ENCODE data around the gene TMOD1.
"Not testable (repeated sequence)": the region's sequence is repeated elsewhere in the genome, so short reads cannot be mapped to it uniquely, and the experiment has no call there.

The TMOD1 gene

GRCh38 chr9:97577051-97577450 is 75.6 kb downstream of the TMOD1 start:
- Histone ChIP-seq H3K27me3 (ENCODE audit: insufficient read depth, low read length) (peaks cover 32% of the 10 kb centered on the region), H3K27ac (ENCODE audit: low read depth, low read length) (no peak overlapping the region), H2AFZ (ENCODE audit: low read length, unreplicated experiment) (no peak overlapping the region), H3K4me1 (ENCODE audit: control insufficient read depth, insufficient read depth, low read length, unreplicated experiment) (no peaks in the 10 kb centered on the region), H3K79me2 (ENCODE audit: control insufficient read depth, insufficient read depth, low read length, unreplicated experiment) (no peaks in the 10 kb centered on the region), H3K4me3 (ENCODE audit: low read depth, low read length) (no peak overlapping the region), H3K36me3 (ENCODE audit: insufficient read depth, low read length) (no peaks in the 10 kb centered on the region)

GRCh38 chr9:97578846-97579245 is 77.4 kb downstream of the TMOD1 start:
- H3K4me3 ChIP-seq (ENCODE audit: low read depth, low read length), result no peak overlapping the region
- peaks cover 32% of the 10 kb centered on the region for H3K27me3 ChIP-seq (ENCODE audit: insufficient read depth, low read length)
- no peak overlapping the region for H2AFZ ChIP-seq (ENCODE audit: low read length, unreplicated experiment)
- no peaks in the 10 kb centered on the region for H3K4me1 ChIP-seq (ENCODE audit: control insufficient read depth, insufficient read depth, low read length, unreplicated experiment)
- H3K27ac ChIP-seq (ENCODE audit: low read depth, low read length), result no peak overlapping the region
- no peaks in the 10 kb centered on the region for H3K36me3 ChIP-seq (ENCODE audit: insufficient read depth, low read length)
- H3K79me2 ChIP-seq (ENCODE audit: control insufficient read depth, insufficient read depth, low read length, unreplicated experiment), result no peaks in the 10 kb centered on the region

GRCh38 chr9:97579914-97580313 is 78.4 kb downstream of the TMOD1 start:
- no peaks in the 10 kb centered on the region for H3K36me3 ChIP-seq (ENCODE audit: insufficient read depth, low read length)
- no peak overlapping the region for H2AFZ ChIP-seq (ENCODE audit: low read length, unreplicated experiment)
- no peak overlapping the region for H3K4me3 ChIP-seq (ENCODE audit: low read depth, low read length)
- H3K27me3 ChIP-seq (ENCODE audit: insufficient read depth, low read length), result peaks cover 32% of the 10 kb centered on the region
- no peaks in the 10 kb centered on the region for H3K4me1 ChIP-seq (ENCODE audit: control insufficient read depth, insufficient read depth, low read length, unreplicated experiment)
- H3K79me2 ChIP-seq (ENCODE audit: control insufficient read depth, insufficient read depth, low read length, unreplicated experiment), result no peaks in the 10 kb centered on the region
- no peak overlapping the region for H3K27ac ChIP-seq (ENCODE audit: low read depth, low read length)

GRCh38 chr9:97581590-97581989 is 80.1 kb downstream of the TMOD1 start:
- H2AFZ ChIP-seq (ENCODE audit: low read length, unreplicated experiment); H3K79me2 ChIP-seq (ENCODE audit: control insufficient read depth, insufficient read depth, low read length, unreplicated experiment); H3K4me3 ChIP-seq (ENCODE audit: low read depth, low read length); H3K4me1 ChIP-seq (ENCODE audit: control insufficient read depth, insufficient read depth, low read length, unreplicated experiment); H3K36me3 ChIP-seq (ENCODE audit: insufficient read depth, low read length); H3K27ac ChIP-seq (ENCODE audit: low read depth, low read length): not testable (repeated sequence)
- peaks cover 26% of the 10 kb centered on the region for H3K27me3 ChIP-seq (ENCODE audit: insufficient read depth, low read length)

- H3K27ac ChIP-seq (ENCODE audit: low read depth, low read length); H3K79me2 ChIP-seq (ENCODE audit: control insufficient read depth, insufficient read depth, low read length, unreplicated experiment); H2AFZ ChIP-seq (ENCODE audit: low read length, unreplicated experiment); H3K4me1 ChIP-seq (ENCODE audit: control insufficient read depth, insufficient read depth, low read length, unreplicated experiment); H3K4me3 ChIP-seq (ENCODE audit: low read depth, low read length); H3K27me3 ChIP-seq (ENCODE audit: insufficient read depth, low read length); H3K36me3 ChIP-seq (ENCODE audit: insufficient read depth, low read length): not testable (repeated sequence)
These were observed 83.3 kb downstream of the TMOD1 start for GRCh38 chr9:97584778-97585177.

GRCh38 chr9:97586909-97587308 is 85.4 kb downstream of the TMOD1 start:
- H2AFZ ChIP-seq (ENCODE audit: low read length, unreplicated experiment); H3K4me3 ChIP-seq (ENCODE audit: low read depth, low read length); H3K36me3 ChIP-seq (ENCODE audit: insufficient read depth, low read length); H3K27ac ChIP-seq (ENCODE audit: low read depth, low read length); H3K4me1 ChIP-seq (ENCODE audit: control insufficient read depth, insufficient read depth, low read length, unreplicated experiment); H3K79me2 ChIP-seq (ENCODE audit: control insufficient read depth, insufficient read depth, low read length, unreplicated experiment): not testable (repeated sequence)
- peaks cover 22% of the 10 kb centered on the region for H3K27me3 ChIP-seq (ENCODE audit: insufficient read depth, low read length)

GRCh38 chr9:97591535-97591934 is 90.1 kb downstream of the TMOD1 start:
- Histone ChIP-seq H3K4me3 (ENCODE audit: low read depth, low read length) (no peak overlapping the region), H3K27me3 (ENCODE audit: insufficient read depth, low read length) (peaks cover 29% of the 10 kb centered on the region), H3K36me3 (ENCODE audit: insufficient read depth, low read length) (no peaks in the 10 kb centered on the region), H3K27ac (ENCODE audit: low read depth, low read length) (no peak overlapping the region), H3K4me1 (ENCODE audit: control insufficient read depth, insufficient read depth, low read length, unreplicated experiment) (peaks cover 4% of the 10 kb centered on the region), H3K79me2 (ENCODE audit: control insufficient read depth, insufficient read depth, low read length, unreplicated experiment) (no peaks in the 10 kb centered on the region), H2AFZ (ENCODE audit: low read length, unreplicated experiment) (no peak overlapping the region)

GRCh38 chr9:97592126-97592525 is 90.7 kb downstream of the TMOD1 start:
- peaks cover 29% of the 10 kb centered on the region for H3K27me3 ChIP-seq (ENCODE audit: insufficient read depth, low read length)
- no peak overlapping the region for H2AFZ ChIP-seq (ENCODE audit: low read length, unreplicated experiment)
- H3K4me1 ChIP-seq (ENCODE audit: control insufficient read depth, insufficient read depth, low read length, unreplicated experiment), result peaks cover 4% of the 10 kb centered on the region
- no peaks in the 10 kb centered on the region for H3K36me3 ChIP-seq (ENCODE audit: insufficient read depth, low read length)
- H3K4me3 ChIP-seq (ENCODE audit: low read depth, low read length), result no peak overlapping the region
- no peak overlapping the region for H3K27ac ChIP-seq (ENCODE audit: low read depth, low read length)
- no peaks in the 10 kb centered on the region for H3K79me2 ChIP-seq (ENCODE audit: control insufficient read depth, insufficient read depth, low read length, unreplicated experiment)

GRCh38 chr9:97593960-97594359 is 92.5 kb downstream of the TMOD1 start:
- no peaks in the 10 kb centered on the region for H3K36me3 ChIP-seq (ENCODE audit: insufficient read depth, low read length)
- H3K27me3 ChIP-seq (ENCODE audit: insufficient read depth, low read length), result peaks cover 23% of the 10 kb centered on the region
- H3K27ac ChIP-seq (ENCODE audit: low read depth, low read length), result no peak overlapping the region
- H3K4me1 ChIP-seq (ENCODE audit: control insufficient read depth, insufficient read depth, low read length, unreplicated experiment), result peaks cover 4% of the 10 kb centered on the region
- no peaks in the 10 kb centered on the region for H3K79me2 ChIP-seq (ENCODE audit: control insufficient read depth, insufficient read depth, low read length, unreplicated experiment)
- no peak overlapping the region for H2AFZ ChIP-seq (ENCODE audit: low read length, unreplicated experiment)
- no peak overlapping the region for H3K4me3 ChIP-seq (ENCODE audit: low read depth, low read length)

- no peak overlapping the region for H3K27ac ChIP-seq (ENCODE audit: low read depth, low read length)
These were observed 93.0 kb downstream of the TMOD1 start for GRCh38 chr9:97594381-97594921.

GRCh38 chr9:97596906-97597305 is 95.4 kb downstream of the TMOD1 start:
- H3K27ac ChIP-seq (ENCODE audit: low read depth, low read length), result no peak overlapping the region

More at GRCh38 chr9:97594381-97594921, 93.0 kb downstream of the TMOD1 start:
- Histone ChIP-seq H2AFZ (ENCODE audit: low read length, unreplicated experiment) (no peak overlapping the region), H3K4me1 (ENCODE audit: control insufficient read depth, insufficient read depth, low read length, unreplicated experiment) (peaks cover 4% of the 10 kb centered on the region), H3K27me3 (ENCODE audit: insufficient read depth, low read length) (peaks cover 23% of the 10 kb centered on the region), H3K36me3 (ENCODE audit: insufficient read depth, low read length) (no peaks in the 10 kb centered on the region), H3K79me2 (ENCODE audit: control insufficient read depth, insufficient read depth, low read length, unreplicated experiment) (no peaks in the 10 kb centered on the region), H3K4me3 (ENCODE audit: low read depth, low read length) (no peak overlapping the region)

More at GRCh38 chr9:97596906-97597305, 95.4 kb downstream of the TMOD1 start:
- peaks cover 4% of the 10 kb centered on the region for H3K4me1 ChIP-seq (ENCODE audit: control insufficient read depth, insufficient read depth, low read length, unreplicated experiment)
- H3K36me3 ChIP-seq (ENCODE audit: insufficient read depth, low read length), result no peaks in the 10 kb centered on the region
- no peaks in the 10 kb centered on the region for H3K79me2 ChIP-seq (ENCODE audit: control insufficient read depth, insufficient read depth, low read length, unreplicated experiment)
- H3K4me3 ChIP-seq (ENCODE audit: low read depth, low read length), result no peak overlapping the region
- peaks cover 8% of the 10 kb centered on the region; the same call in 1 of the 2 replicates for H3K27me3 ChIP-seq (ENCODE audit: insufficient read depth, low read length)
- no peak overlapping the region for H2AFZ ChIP-seq (ENCODE audit: low read length, unreplicated experiment)

Measured in ACC112 (cell line).